Measurements from ENCODE around the gene LSM6.

Gene LSM6

GRCh38 chr4:146165840-146166239 lies 9.7 kb upstream of the LSM6 start:
- no peaks in the 10 kb centered on the region for H3K9me3 ChIP-seq (ENCODE audit: insufficient read depth, low read length)
- TF ChIP-seq YY1 (IDR thresholded peaks at IDR 0.05; ENCODE audit: insufficient read depth, insufficient read length) (no peak), ZNF274 (IDR thresholded peaks at IDR 0.05; ENCODE audit: low read depth, low read length) (no peak), SUZ12 (IDR thresholded peaks at IDR 0.05; ENCODE audit: extremely low read depth, insufficient read depth, insufficient read length) (no peak)
- no peak overlapping the region for H3K9ac ChIP-seq (ENCODE audit: insufficient read length, low read depth)
- no peak overlapping the region for H3K4me3 ChIP-seq (ENCODE audit: insufficient read length, low read depth)
- H3K4me1 ChIP-seq (ENCODE audit: insufficient read depth, insufficient read length): no peaks in the 10 kb centered on the region
- no peak for DNase-seq (ENCODE audit: low read depth, low spot score)
- H3K27me3 ChIP-seq (ENCODE audit: insufficient read depth, insufficient read length): no peaks in the 10 kb centered on the region
- H3K36me3 ChIP-seq (ENCODE audit: insufficient read depth, insufficient read length, low read length): no peaks in the 10 kb centered on the region

DNA sequence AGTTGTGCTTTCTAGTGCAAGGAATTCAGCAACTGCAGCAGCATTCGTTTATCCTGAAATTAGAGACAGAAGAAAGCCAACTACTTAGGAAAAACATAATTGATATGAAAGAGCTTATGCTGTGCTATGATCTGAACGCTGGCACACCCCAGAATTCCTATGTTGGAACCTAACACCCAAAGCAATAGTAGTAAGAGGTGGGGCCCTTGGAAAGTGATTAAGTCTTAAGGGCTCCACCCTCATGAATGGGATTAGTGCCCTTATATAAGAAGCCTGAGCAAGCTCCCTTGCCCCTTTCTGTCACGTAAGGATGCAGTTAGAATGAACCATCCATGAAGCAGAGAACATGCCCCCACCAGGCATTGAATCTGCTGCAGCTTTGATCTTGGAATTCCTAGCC lies 5.4 kb upstream of the LSM6 start:
- Histone ChIP-seq H3K4me3 (ENCODE audit: insufficient read length, low read depth) (no peak overlapping the region), H3K36me3 (ENCODE audit: insufficient read depth, insufficient read length, low read length) (no peaks in the 10 kb centered on the region), H3K27me3 (ENCODE audit: insufficient read depth, insufficient read length) (no peaks in the 10 kb centered on the region), H3K9me3 (ENCODE audit: insufficient read depth, low read length) (no peaks in the 10 kb centered on the region), H3K9ac (ENCODE audit: insufficient read length, low read depth) (no peak overlapping the region), H3K4me1 (ENCODE audit: insufficient read depth, insufficient read length) (no peaks in the 10 kb centered on the region)
- no peak for TF ChIP-seq SUZ12 (IDR thresholded peaks at IDR 0.05; ENCODE audit: extremely low read depth, insufficient read depth, insufficient read length)
- TF ChIP-seq YY1 (IDR thresholded peaks at IDR 0.05; ENCODE audit: insufficient read depth, insufficient read length): no peak
- no peak for TF ChIP-seq ZNF274 (IDR thresholded peaks at IDR 0.05; ENCODE audit: low read depth, low read length)
- DNase-seq (ENCODE audit: low read depth, low spot score): no peak

DNA sequence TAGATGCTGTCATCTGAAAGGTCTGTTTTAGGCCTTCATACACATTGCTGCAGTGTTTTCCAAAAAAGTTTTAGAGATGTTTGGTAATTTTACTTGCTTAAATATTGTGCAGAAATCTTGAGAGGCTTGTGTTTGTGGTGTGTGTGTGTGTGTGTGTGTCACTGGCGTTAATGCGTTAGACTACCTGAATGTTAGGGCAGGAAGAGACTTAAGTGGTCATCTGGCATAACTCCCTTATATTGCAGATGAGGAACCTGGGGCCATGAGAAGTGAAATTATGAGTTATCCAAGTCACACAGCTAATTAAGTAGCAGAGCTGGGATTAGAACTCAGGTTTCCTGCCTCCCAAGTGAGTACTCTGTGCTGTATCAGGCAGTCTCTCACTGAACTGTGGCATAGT lies 1.4 kb downstream of the LSM6 start:
- Histone ChIP-seq H3K9ac (ENCODE audit: insufficient read length, low read depth) (peak overlapping the region; percentile 17), H3K36me3 (ENCODE audit: insufficient read depth, insufficient read length, low read length) (peaks cover 26% of the 10 kb centered on the region), H3K9me3 (ENCODE audit: insufficient read depth, low read length) (no peaks in the 10 kb centered on the region), H3K27me3 (ENCODE audit: insufficient read depth, insufficient read length) (no peaks in the 10 kb centered on the region), H3K4me3 (ENCODE audit: insufficient read length, low read depth) (no peak overlapping the region), H3K4me1 (ENCODE audit: insufficient read depth, insufficient read length) (no peaks in the 10 kb centered on the region)
- no peak for TF ChIP-seq SUZ12 (IDR thresholded peaks at IDR 0.05; ENCODE audit: extremely low read depth, insufficient read depth, insufficient read length)
- TF ChIP-seq YY1 (IDR thresholded peaks at IDR 0.05; ENCODE audit: insufficient read depth, insufficient read length): no peak
- no peak for TF ChIP-seq ZNF274 (IDR thresholded peaks at IDR 0.05; ENCODE audit: low read depth, low read length)
- no peak for DNase-seq (ENCODE audit: low read depth, low spot score)

DNA sequence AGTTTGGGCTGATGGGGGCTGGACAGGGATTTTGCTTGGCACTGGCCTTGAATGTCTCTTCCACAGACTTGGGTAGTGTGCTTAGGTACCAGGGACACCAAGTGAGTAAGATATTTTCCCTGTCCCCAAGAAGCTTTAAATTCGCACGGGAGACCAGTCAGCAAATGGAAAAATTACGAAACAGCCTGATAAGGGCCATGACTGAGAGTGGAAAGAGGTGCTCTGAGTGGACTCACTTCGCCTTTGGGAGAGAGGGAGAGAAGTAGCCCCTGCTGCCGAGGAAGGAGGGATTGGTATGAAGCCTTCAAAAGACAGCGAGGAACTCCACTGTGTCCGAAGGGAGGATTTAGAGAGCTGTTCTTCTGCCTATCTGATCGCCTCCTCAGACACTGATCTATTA lies 2.6 kb downstream of the LSM6 start:
- no peak overlapping the region for H3K9ac ChIP-seq (ENCODE audit: insufficient read length, low read depth)
- no peak overlapping the region for H3K4me3 ChIP-seq (ENCODE audit: insufficient read length, low read depth)
- H3K36me3 ChIP-seq (ENCODE audit: insufficient read depth, insufficient read length, low read length): peaks cover 27% of the 10 kb centered on the region
- H3K27me3 ChIP-seq (ENCODE audit: insufficient read depth, insufficient read length): no peaks in the 10 kb centered on the region
- no peaks in the 10 kb centered on the region for H3K9me3 ChIP-seq (ENCODE audit: insufficient read depth, low read length)
- no peak for TF ChIP-seq YY1 (IDR thresholded peaks at IDR 0.05; ENCODE audit: insufficient read depth, insufficient read length)
- TF ChIP-seq SUZ12 (IDR thresholded peaks at IDR 0.05; ENCODE audit: extremely low read depth, insufficient read depth, insufficient read length): no peak
- no peak for TF ChIP-seq ZNF274 (IDR thresholded peaks at IDR 0.05; ENCODE audit: low read depth, low read length)
- no peaks in the 10 kb centered on the region for H3K4me1 ChIP-seq (ENCODE audit: insufficient read depth, insufficient read length)
- DNase-seq (ENCODE audit: low read depth, low spot score): no peak

- Histone ChIP-seq H3K4me1 (ENCODE audit: insufficient read depth, insufficient read length) (no peaks in the 10 kb centered on the region), H3K36me3 (ENCODE audit: insufficient read depth, insufficient read length, low read length) (peaks cover 43% of the 10 kb centered on the region), H3K9ac (ENCODE audit: insufficient read length, low read depth) (no peak overlapping the region), H3K4me3 (ENCODE audit: insufficient read length, low read depth) (no peak overlapping the region), H3K9me3 (ENCODE audit: insufficient read depth, low read length) (no peaks in the 10 kb centered on the region), H3K27me3 (ENCODE audit: insufficient read depth, insufficient read length) (no peaks in the 10 kb centered on the region)
- no peak for DNase-seq (ENCODE audit: low read depth, low spot score)
- TF ChIP-seq ZNF274 (IDR thresholded peaks at IDR 0.05; ENCODE audit: low read depth, low read length): no peak
- TF ChIP-seq SUZ12 (IDR thresholded peaks at IDR 0.05; ENCODE audit: extremely low read depth, insufficient read depth, insufficient read length): no peak
- no peak for TF ChIP-seq YY1 (IDR thresholded peaks at IDR 0.05; ENCODE audit: insufficient read depth, insufficient read length)
These were observed 4.4 kb downstream of the LSM6 start for GRCh38 chr4:146179784-146180370.

- Histone ChIP-seq H3K36me3 (ENCODE audit: insufficient read depth, insufficient read length, low read length) (peaks cover 45% of the 10 kb centered on the region), H3K9ac (ENCODE audit: insufficient read length, low read depth) (no peak overlapping the region), H3K4me1 (ENCODE audit: insufficient read depth, insufficient read length) (no peaks in the 10 kb centered on the region), H3K27me3 (ENCODE audit: insufficient read depth, insufficient read length) (no peaks in the 10 kb centered on the region), H3K4me3 (ENCODE audit: insufficient read length, low read depth) (no peak overlapping the region), H3K9me3 (ENCODE audit: insufficient read depth, low read length) (no peaks in the 10 kb centered on the region)
- TF ChIP-seq SUZ12 (IDR thresholded peaks at IDR 0.05; ENCODE audit: extremely low read depth, insufficient read depth, insufficient read length): no peak
- TF ChIP-seq YY1 (IDR thresholded peaks at IDR 0.05; ENCODE audit: insufficient read depth, insufficient read length): no peak
- no peak for TF ChIP-seq ZNF274 (IDR thresholded peaks at IDR 0.05; ENCODE audit: low read depth, low read length)
- DNase-seq (ENCODE audit: low read depth, low spot score): no peak
These were observed 6.9 kb downstream of the LSM6 start for GRCh38 chr4:146182443-146182842.

- no peaks in the 10 kb centered on the region for H3K27me3 ChIP-seq (ENCODE audit: insufficient read depth, insufficient read length)
- no peak overlapping the region for H3K9ac ChIP-seq (ENCODE audit: insufficient read length, low read depth)
- H3K36me3 ChIP-seq (ENCODE audit: insufficient read depth, insufficient read length, low read length): peaks cover 45% of the 10 kb centered on the region
- no peak for DNase-seq (ENCODE audit: low read depth, low spot score)
- no peak for TF ChIP-seq SUZ12 (IDR thresholded peaks at IDR 0.05; ENCODE audit: extremely low read depth, insufficient read depth, insufficient read length)
- no peak for TF ChIP-seq ZNF274 (IDR thresholded peaks at IDR 0.05; ENCODE audit: low read depth, low read length)
- TF ChIP-seq YY1 (IDR thresholded peaks at IDR 0.05; ENCODE audit: insufficient read depth, insufficient read length): no peak
- no peaks in the 10 kb centered on the region for H3K4me1 ChIP-seq (ENCODE audit: insufficient read depth, insufficient read length)
- no peaks in the 10 kb centered on the region for H3K9me3 ChIP-seq (ENCODE audit: insufficient read depth, low read length)
- no peak overlapping the region for H3K4me3 ChIP-seq (ENCODE audit: insufficient read length, low read depth)
These were observed 7.7 kb downstream of the LSM6 start for GRCh38 chr4:146183209-146183608.

Measured in NT2/D1 (cell line).